Fibroblast of the aortic adventitia (primary cell): ENCODE data around the gene KIF22. TPM values are rescaled to one million over a fixed set of nuclear protein-coding genes. Genes with fewer than 3 reads are reported as not detected.

Experiments used
- DNase-seq: peaks from one replicate; pipeline ENCODE4 v3.0.0-alpha.2; 2010; ENCODE audit warnings: low read depth
- H3K4me3 ChIP-seq: 2 replicates; pipeline ENCODE4 v1.5.1; 2011; ENCODE audit warnings: low read depth, mild to moderate bottlenecking, control low read depth, low read length, moderate library complexity
- total RNA-seq: library from RNA; depleted of rRNA; stranded (reverse); fragments of >200 nt; gene quantifications from 2 replicates; pipeline ENCODE4 v1.2.3, GENCODE V29; 2012; ENCODE audit warnings: low replicate concordance
- TF ChIP-seq, protein P1 (sequence below): IDR thresholded peaks from 2 replicates; pipeline ENCODE4 v1.5.1; 2011; ENCODE audit warnings: mild to moderate bottlenecking, low read length, control low read depth, inconsistent platforms; ENCODE audit not compliant: insufficient read depth

Gene KIF22
- total RNA-seq, 1 donor: 52.4 TPM

DNA sequence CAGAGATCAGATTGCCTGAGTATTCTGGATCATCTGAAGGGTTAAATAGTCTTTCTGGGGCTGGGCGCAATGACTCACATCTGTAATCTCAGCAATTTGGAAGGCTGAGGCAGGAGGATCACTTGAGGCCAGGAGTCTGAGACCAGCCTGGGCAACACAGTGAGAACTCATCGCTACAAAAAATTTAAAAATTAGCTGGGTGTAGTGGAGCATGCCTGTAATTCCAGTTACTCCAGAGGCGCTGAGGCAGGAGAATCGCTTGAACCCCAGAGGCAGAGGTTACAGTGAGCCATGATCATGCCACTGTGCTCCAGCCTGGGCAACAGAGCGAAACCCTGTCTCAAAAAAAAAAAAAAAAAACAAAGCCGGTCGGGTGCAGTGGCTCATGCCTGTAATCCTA, 45.4 kb downstream of the KIF22 start:
- no peak overlapping the region for H3K4me3 ChIP-seq
- no peak for DNase-seq
- TF ChIP-seq, protein P1, sequence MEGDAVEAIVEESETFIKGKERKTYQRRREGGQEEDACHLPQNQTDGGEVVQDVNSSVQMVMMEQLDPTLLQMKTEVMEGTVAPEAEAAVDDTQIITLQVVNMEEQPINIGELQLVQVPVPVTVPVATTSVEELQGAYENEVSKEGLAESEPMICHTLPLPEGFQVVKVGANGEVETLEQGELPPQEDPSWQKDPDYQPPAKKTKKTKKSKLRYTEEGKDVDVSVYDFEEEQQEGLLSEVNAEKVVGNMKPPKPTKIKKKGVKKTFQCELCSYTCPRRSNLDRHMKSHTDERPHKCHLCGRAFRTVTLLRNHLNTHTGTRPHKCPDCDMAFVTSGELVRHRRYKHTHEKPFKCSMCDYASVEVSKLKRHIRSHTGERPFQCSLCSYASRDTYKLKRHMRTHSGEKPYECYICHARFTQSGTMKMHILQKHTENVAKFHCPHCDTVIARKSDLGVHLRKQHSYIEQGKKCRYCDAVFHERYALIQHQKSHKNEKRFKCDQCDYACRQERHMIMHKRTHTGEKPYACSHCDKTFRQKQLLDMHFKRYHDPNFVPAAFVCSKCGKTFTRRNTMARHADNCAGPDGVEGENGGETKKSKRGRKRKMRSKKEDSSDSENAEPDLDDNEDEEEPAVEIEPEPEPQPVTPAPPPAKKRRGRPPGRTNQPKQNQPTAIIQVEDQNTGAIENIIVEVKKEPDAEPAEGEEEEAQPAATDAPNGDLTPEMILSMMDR: no peak

DNA sequence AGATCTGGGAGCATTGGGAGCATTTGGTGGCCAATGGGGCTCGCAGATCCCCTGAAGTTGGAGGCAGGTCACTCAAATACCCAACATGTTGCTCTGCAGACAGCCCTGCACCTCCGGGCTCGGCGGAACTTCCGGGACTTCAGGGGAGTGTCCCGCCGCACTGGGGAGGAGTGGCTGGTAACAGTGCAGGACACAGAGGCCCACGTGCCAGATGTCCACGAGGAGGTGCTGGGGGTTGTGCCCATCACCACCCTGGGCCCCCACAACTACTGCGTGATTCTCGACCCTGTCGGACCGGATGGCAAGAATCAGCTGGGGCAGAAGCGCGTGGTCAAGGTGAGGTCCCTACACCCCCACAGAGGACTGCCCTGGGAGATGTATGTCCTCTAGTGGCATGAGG, 46.1 kb downstream of the KIF22 start:
- TF ChIP-seq, protein P1: no peak
- no peak for DNase-seq
- H3K4me3 ChIP-seq: no peak overlapping the region

DNA sequence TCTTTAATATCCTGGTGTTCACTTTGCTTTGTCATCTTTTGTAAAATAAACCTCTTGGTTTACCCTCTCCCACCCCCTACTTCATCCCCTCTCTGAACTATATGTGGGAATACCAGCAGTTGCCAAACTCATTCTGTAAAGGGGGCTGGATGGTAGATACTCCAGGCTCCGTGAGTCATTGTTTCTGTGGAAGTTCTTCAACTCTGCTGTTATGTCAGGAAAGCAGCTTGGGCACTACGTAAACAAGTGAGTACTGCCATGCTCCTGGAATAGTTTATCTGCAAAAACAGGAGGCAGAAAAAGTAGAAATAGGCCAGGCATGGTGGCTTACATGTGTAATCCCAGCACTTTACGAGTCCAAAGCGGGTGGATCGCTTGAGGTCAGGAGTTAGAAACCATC, 47.3 kb downstream of the KIF22 start:
- TF ChIP-seq, protein P1: no peak
- H3K4me3 ChIP-seq: no peak overlapping the region
- DNase-seq: no peak

DNA sequence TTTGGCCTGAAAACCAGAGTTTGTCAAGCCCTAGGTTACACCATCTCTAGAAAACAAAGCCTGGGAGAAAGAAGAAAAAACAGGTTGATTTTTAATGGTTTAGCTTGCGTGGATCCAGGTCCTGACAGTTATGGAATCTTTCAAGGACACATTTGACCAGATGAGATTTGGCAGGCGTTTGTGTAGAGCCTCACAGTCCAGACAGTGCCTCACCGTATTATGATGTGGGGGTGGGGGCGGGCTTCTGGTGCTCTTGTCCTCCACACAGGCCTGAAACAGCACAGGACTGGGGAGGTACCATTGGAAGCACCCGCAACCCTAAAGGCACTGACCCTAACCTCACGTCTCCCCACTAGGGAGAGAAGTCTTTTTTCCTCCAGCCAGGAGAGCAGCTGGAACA, 49.3 kb downstream of the KIF22 start:
- TF ChIP-seq, protein P1: no peak
- DNase-seq: no peak
- no peak overlapping the region for H3K4me3 ChIP-seq

DNA sequence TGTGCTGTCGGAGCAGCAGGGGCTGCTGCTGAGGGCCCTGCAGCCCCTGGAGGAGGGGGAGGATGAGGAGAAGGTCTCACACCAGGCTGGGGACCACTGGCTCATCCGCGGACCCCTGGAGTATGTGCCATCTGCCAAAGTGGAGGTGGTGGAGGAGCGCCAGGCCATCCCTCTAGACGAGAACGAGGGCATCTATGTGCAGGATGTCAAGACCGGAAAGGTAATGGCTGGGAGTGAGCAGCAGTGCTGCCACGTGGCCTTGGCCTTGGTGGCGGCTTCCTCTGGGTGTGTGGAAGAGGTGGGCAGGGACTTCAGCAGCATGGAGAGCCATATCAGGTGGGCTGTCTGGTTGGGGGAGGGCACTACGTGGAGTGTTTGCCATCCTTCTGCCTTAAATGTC, 49.7 kb downstream of the KIF22 start:
- no peak for DNase-seq
- TF ChIP-seq, protein P1: no peak
- H3K4me3 ChIP-seq: no peak overlapping the region

DNA sequence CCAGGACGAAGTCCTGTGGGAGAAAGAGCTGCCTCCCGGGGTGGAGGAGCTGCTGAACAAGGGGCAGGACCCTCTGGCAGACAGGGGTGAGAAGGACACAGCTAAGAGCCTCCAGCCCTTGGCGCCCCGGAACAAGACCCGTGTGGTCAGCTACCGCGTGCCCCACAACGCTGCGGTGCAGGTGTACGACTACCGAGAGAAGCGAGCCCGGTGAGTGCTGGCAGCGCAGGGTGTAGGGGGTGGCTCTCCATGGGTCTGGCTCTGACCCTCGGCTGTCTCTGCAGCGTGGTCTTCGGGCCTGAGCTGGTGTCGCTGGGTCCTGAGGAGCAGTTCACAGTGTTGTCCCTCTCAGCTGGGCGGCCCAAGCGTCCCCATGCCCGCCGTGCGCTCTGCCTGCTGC, 51.1 kb downstream of the KIF22 start:
- TF ChIP-seq, protein P1: no peak
- DNase-seq: no peak
- no peak overlapping the region for H3K4me3 ChIP-seq

DNA sequence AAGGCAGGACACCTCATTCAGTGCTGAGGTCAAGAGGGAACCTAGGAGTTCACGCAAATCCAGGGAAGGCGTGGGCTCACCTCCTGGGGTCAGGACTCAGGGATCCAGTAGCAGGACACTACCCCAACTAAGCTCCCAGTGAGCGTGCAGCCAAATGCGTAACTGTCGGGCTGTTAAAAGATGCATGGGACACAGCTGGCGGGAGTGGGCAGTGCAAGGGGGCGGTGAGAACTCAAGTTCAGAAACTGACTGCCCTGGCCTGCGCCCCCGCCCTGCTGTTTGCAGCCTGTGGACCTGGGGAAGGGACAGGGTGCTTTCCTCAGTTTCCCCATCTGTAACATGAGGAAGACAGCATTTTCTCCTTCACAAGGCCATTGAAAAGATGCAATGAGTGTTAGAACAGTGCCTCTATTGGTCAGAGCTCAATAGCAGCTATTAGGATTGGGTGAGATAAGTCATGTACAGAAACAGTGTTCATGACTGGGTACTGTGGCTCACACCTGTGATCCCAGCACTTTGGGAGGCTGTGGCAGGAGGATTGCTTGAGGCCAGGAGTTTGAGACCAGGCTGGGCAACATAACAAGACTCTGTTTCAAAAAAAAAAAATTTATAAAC, 52.3 kb downstream of the KIF22 start:
- H3K4me3 ChIP-seq: no peak overlapping the region
- DNase-seq: no peak

More for the DNA sequence above, 52.3 kb downstream of the KIF22 start:
- TF ChIP-seq, protein P1: no peak
